Osteoblast (primary cell): ENCODE results near the gene ITPR1. TPM values are rescaled to one million over a fixed set of nuclear protein-coding genes. Genes with fewer than 3 reads are reported as not detected.

Experiments used
- DNase-seq: peaks from one replicate; pipeline ENCODE4 v3.0.0; 2011; ENCODE audit warnings: low spot score, mixed read lengths; ENCODE audit not compliant: insufficient read length; ENCODE audit errors: missing footprints
- H2AFZ ChIP-seq: 2 replicates; pipeline ENCODE4 v1.6.0; 2011; ENCODE audit warnings: mild to moderate bottlenecking, low read length
- H3K27ac ChIP-seq: 2 replicates; pipeline ENCODE4 v1.5.1; 2011; ENCODE audit warnings: mild to moderate bottlenecking, low read depth, low read length, moderate library complexity
- H3K27me3 ChIP-seq: 2 replicates; pipeline ENCODE4 v1.6.0; 2012; ENCODE audit warnings: mild to moderate bottlenecking, control low read depth, inconsistent platforms, low read length, moderate library complexity; ENCODE audit not compliant: insufficient read depth
- H3K36me3 ChIP-seq: 2 replicates; pipeline ENCODE4 v1.5.1; 2011; ENCODE audit warnings: mild to moderate bottlenecking, low read length, control low read depth, moderate library complexity; ENCODE audit not compliant: insufficient read depth
- H3K4me1 ChIP-seq: 2 replicates; pipeline ENCODE4 v1.5.1; 2011; ENCODE audit warnings: mild to moderate bottlenecking, low read length, control low read depth, moderate library complexity; ENCODE audit not compliant: insufficient read depth
- H3K4me2 ChIP-seq: 2 replicates; pipeline ENCODE4 v1.6.0; 2011; ENCODE audit warnings: mild to moderate bottlenecking, low read length; ENCODE audit not compliant: insufficient read depth
- H3K4me3 ChIP-seq: fragments of 200-600 bp; sonication (generic); 3 replicates; pipeline ENCODE4 v1.5.1; 2012; ENCODE audit warnings: mild to moderate bottlenecking, low read length, inconsistent platforms; ENCODE audit not compliant: insufficient read depth
- H3K79me2 ChIP-seq: 2 replicates; pipeline ENCODE4 v1.6.0; 2012; ENCODE audit warnings: mild to moderate bottlenecking, low read length, control low read depth, inconsistent platforms; ENCODE audit not compliant: insufficient read depth
- H3K9me3 ChIP-seq: 2 replicates; pipeline ENCODE4 v1.5.1; 2011; ENCODE audit warnings: low read depth, low read length, control low read depth
- H4K20me1 ChIP-seq: 2 replicates; pipeline ENCODE4 v1.6.0; 2012; ENCODE audit warnings: mild to moderate bottlenecking, low read length, control low read depth; ENCODE audit not compliant: insufficient read depth
- total RNA-seq: library from RNA; depleted of rRNA; stranded (reverse); fragments of >200 nt; gene quantifications from 2 replicates; pipeline ENCODE4 v1.2.3, GENCODE V29; 2012
- TF ChIP-seq, protein P1 (sequence below): IDR thresholded peaks from 2 replicates; pipeline ENCODE4 v1.5.1; 2011; ENCODE audit warnings: mild to moderate bottlenecking, low read depth, low read length, moderate library complexity; ENCODE audit errors: extremely low read depth

ITPR1 gene
- total RNA-seq, 1 donor = 16.6 TPM

- Histone ChIP-seq H3K27me3 (peaks cover 16% of the 10 kb centered on the region), H3K9me3 (no peaks in the 10 kb centered on the region), H3K4me1 (peaks cover 11% of the 10 kb centered on the region), H3K36me3 (no peaks in the 10 kb centered on the region), H3K4me3 (peak within 1 kb of the TSS; percentile 89), H4K20me1 (no peaks in the 10 kb centered on the region), H3K79me2 (peaks cover 9% of the 10 kb centered on the region), H2AFZ (peak within 1 kb of the TSS; percentile 98), H3K27ac (peak within 1 kb of the TSS; percentile 77), H3K4me2 (peak within 1 kb of the TSS; percentile 97)
- DNase-seq = peak; percentile 97
- TF ChIP-seq, protein P1, sequence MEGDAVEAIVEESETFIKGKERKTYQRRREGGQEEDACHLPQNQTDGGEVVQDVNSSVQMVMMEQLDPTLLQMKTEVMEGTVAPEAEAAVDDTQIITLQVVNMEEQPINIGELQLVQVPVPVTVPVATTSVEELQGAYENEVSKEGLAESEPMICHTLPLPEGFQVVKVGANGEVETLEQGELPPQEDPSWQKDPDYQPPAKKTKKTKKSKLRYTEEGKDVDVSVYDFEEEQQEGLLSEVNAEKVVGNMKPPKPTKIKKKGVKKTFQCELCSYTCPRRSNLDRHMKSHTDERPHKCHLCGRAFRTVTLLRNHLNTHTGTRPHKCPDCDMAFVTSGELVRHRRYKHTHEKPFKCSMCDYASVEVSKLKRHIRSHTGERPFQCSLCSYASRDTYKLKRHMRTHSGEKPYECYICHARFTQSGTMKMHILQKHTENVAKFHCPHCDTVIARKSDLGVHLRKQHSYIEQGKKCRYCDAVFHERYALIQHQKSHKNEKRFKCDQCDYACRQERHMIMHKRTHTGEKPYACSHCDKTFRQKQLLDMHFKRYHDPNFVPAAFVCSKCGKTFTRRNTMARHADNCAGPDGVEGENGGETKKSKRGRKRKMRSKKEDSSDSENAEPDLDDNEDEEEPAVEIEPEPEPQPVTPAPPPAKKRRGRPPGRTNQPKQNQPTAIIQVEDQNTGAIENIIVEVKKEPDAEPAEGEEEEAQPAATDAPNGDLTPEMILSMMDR = no peak
Observed at GRCh38 chr3:4466741-4467521, 26.2 kb upstream of the ITPR1 start, which contains the start of gene SUMF1. Gene SUMF1 (minus strand): TSS chr3:4467269. CDS start chr3:4467245, 24 bp downstream.

DNA sequence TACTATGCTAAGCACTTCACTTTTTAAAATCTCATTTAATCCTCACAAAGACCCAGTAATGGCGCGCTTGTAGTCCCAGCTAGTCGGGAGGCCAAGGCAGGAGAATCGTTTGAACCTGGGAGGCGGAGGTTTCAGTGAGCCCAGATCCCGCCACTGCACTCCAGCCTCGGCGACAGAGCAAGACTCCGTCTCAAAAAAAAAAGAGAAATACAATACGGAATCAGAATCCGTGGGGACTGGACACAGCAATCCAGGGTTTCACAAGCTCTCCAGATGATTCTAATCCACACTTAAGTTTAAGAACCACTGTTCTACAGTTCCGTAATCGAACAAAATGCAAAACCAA lies 25.7 kb upstream of the ITPR1 start:
- H3K4me1 ChIP-seq = peaks cover 11% of the 10 kb centered on the region
- peak overlapping the region; percentile 77 for H3K27ac ChIP-seq
- peaks cover 19% of the 10 kb centered on the region for H3K27me3 ChIP-seq
- TF ChIP-seq, protein P1 = no peak
- H3K4me3 ChIP-seq = peak overlapping the region; percentile 89
- H3K9me3 ChIP-seq = no peaks in the 10 kb centered on the region
- peak overlapping the region; percentile 97 for H3K4me2 ChIP-seq
- peak overlapping the region; percentile 98 for H2AFZ ChIP-seq
- DNase-seq = no peak
- no peaks in the 10 kb centered on the region for H4K20me1 ChIP-seq
- H3K36me3 ChIP-seq = no peaks in the 10 kb centered on the region
- peaks cover 9% of the 10 kb centered on the region for H3K79me2 ChIP-seq

- DNase-seq = peak; percentile 34
- H3K4me2 ChIP-seq = no peak overlapping the region
- TF ChIP-seq, protein P1 = no peak
Observed at GRCh38 chr3:4471907-4472306, 21.2 kb upstream of the ITPR1 start.

DNA sequence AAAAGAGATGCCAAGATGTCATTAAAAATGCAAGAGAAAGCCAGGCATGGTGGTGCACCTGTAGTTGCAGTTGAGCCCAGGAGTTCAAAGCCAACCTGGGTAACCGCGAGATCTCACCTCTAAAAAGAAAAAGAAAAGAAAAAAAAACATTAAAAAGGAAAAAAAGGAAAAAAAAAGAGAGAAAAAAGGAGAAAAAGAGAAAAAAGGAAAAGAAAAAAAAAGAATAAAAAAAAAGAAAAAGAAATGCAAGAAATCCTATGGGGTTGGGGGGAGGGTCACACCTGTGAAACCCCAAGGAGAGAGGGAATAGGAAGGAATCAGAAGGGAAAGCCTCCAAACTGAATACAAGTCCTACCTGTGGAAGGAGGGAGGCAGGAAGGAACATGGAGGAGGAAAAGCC lies 20.8 kb upstream of the ITPR1 start:
- H3K4me3 ChIP-seq = no peak overlapping the region
- no peak for DNase-seq
- H3K79me2 ChIP-seq = no peaks in the 10 kb centered on the region
- no peaks in the 10 kb centered on the region for H3K9me3 ChIP-seq
- H4K20me1 ChIP-seq = no peaks in the 10 kb centered on the region
- peaks cover 28% of the 10 kb centered on the region for H3K27me3 ChIP-seq
- TF ChIP-seq, protein P1 = no peak
- no peak overlapping the region for H2AFZ ChIP-seq
- H3K27ac ChIP-seq = no peak overlapping the region
- H3K4me1 ChIP-seq = peaks cover 13% of the 10 kb centered on the region
- no peak overlapping the region for H3K4me2 ChIP-seq
- H3K36me3 ChIP-seq = no peaks in the 10 kb centered on the region

More at GRCh38 chr3:4471907-4472306, 21.2 kb upstream of the ITPR1 start:
- Histone ChIP-seq H3K79me2 (peaks cover 2% of the 10 kb centered on the region), H3K27me3 (peaks cover 28% of the 10 kb centered on the region), H4K20me1 (no peaks in the 10 kb centered on the region), H3K27ac (no peak overlapping the region), H3K4me3 (no peak overlapping the region), H3K36me3 (no peaks in the 10 kb centered on the region), H3K4me1 (peaks cover 15% of the 10 kb centered on the region), H2AFZ (no peak overlapping the region), H3K9me3 (no peaks in the 10 kb centered on the region)
